GM20000 (cell line): ENCODE measurements around the gene TRIM3.

ENCODE experiments used
- DNase-seq: peaks from one replicate; pipeline ENCODE4 v3.0.0; 2012; ENCODE audit warnings: low spot score
- CTCF ChIP-seq: IDR thresholded peaks from 2 replicates; pipeline ENCODE4 v1.5.1; 2012; ENCODE audit warnings: mild to moderate bottlenecking, control low read depth; ENCODE audit errors: extremely low read depth, missing control alignments

TRIM3 gene

DNA sequence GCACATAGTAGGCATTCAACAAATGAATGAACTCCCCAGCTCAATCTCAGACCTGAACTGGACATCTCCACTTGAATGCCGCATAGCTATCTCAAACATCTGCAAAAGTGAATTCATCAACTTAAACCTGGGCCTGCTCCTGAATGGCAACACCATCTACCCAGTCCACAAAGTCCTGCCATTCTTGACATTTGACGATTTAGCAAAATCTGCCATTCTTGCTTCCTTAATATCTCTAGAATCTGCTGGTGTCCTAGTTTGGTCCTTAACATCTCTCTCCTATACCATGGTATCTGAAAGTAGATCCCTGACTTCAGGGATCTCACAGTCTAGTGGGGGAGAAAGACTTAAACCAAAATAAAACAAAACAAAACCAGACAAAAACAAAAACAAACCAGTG, 20.6 kb downstream of the TRIM3 start:
- no peak for DNase-seq
- TF ChIP-seq CTCF: no peak

DNA sequence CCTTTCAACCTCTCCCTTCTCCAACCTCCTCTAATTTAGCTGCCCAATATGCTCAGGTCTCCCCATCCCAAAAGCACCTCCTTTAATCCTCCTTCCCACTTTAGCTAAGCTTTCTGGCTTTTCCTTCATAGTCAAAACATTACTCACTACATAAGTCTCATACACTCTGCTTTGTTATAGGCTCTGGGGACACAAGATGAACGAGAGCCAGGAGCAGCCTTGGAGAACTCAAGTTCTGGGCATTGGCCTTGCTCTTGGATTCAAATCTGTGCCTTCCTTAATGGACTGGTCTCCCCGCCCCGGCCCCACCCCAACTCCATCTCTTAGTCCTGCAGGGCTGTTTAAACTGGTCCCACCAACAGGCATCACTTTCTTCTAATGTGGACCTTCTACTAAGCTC, 21.5 kb downstream of the TRIM3 start:
- no peak for TF ChIP-seq CTCF
- DNase-seq: no peak

- no peak for TF ChIP-seq CTCF
- no peak for DNase-seq
Observed at GRCh38 chr11:6448574-6448973, 25.2 kb downstream of the TRIM3 start.

DNA sequence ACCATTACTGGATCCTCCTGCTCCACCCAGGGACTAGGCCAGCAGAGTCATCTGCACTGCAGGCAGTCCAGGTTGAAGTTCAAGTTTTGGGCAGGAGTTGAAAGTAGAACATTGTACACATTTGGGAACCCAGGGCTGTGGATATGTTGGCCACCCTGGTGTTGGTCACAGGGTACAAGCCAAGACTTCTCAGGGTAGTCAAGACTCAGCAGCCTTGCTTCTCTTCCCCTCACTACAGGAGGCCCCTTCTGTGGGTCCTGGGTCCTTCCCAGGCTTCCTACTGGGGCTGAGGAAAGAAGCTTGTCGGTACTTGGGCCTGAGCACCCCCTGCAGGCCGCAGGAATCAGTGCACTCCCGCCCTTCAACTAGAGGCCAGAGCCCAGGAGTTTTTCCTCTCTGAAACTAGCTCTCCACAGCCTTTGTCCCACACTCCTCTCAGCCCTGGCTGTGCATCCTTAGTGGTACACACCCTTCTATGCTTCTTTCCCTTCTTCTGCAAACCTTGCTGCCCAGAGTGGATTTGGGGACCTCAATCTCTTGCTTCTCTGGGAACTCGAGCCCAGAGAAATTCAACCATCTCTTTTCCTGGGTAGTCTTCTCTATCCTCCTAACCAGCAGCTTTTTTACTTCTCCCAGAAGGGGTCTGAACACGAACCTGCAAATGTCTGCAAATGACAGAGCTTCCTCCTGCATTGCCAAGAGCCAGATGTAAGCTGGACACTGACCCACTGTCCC, 30.3 kb downstream of the TRIM3 start:
- DNase-seq: peak; percentile 77
- TF ChIP-seq CTCF: peak; percentile 79

DNA sequence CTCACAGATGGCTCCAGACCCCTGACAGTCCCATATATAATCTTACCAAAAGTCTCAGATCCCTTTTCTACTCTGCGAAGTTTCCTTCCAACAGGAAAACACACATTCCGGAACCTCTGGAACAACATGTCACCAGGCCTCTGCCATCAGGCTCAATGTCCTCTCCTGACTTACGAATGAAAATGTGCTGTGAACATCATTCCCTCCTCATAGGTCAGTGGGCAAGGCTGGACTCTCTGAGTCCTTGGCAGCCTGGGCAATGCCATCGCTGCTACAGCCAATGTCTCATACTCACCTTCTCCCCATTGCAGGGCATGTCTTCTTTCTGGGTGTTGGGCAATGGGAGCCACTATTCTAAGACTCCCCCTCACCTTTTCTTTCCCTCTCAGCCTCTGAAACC, 31.3 kb downstream of the TRIM3 start:
- no peak for DNase-seq
- TF ChIP-seq CTCF: no peak

- no peak for TF ChIP-seq CTCF
- DNase-seq: no peak
Observed at GRCh38 chr11:6440906-6441358, 32.8 kb downstream of the TRIM3 start, which contains the start of gene HPX. Gene HPX (minus strand): TSS chr11:6440987. CDS start chr11:6440963, 24 bp downstream.

DNA sequence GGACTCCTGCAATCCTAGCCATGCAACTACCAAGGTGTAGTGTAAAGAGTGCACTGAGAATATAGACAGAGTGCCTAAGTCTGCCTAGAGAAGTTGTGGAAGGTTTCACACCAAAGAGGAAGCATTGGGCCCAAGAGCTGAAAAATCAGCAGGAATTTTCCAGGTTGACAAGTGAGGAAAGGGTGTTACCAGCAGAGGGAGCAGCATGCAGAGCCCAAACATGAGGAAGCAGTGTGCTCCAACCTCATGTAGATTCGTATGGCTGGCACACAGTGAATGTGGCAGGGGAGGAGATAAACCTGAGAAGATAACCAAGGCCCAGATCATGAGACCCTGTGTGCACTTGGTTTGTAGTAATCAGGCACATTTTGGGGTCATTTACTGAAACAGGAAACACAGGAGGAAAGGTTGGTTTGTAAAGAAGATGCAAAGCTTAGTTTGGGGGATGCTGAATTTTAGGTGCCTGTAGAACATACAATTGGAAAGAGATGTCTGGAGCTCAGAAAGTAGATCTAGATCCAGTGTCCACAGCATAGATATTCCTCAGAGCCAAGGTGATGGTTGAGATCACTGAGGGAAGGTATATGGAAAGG, 34.7 kb downstream of the TRIM3 start:
- peak; percentile 42 for TF ChIP-seq CTCF
- DNase-seq: no peak
